NCI-H510A treated with DMSO at 0.1 percent for 48 hours (cell line): ENCODE data around the gene VAV2.

ENCODE experiments used
- DNase-seq: peaks from one replicate; lab custom pipeline; 2025; lab: John Stamatoyannopoulos, UW

Gene VAV2

GRCh38 chr9:133979921-133980863, 11.9 kb downstream of the VAV2 start:
- DNase-seq = no peak

GRCh38 chr9:133979273-133979920, 12.7 kb downstream of the VAV2 start:
- DNase-seq = no peak

DNA sequence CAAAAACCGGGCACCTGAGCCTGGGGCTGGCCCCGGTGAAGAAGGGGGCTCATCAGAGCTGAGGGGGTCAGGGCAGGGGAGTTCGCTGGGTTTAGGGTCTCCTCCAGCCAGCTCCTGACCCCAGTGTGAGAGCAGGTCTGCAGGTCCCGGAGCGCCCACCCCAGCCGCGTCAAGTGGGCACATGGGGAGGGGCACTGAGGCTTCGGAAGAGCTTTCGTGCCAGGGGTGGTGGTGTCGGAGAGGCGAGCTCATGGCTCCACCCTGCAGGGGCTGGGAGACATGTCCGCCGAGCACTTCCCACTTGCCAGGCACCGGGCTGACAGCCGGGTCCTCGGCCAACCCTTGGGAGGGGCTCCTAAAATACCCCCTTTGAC, 13.2 kb downstream of the VAV2 start:
- DNase-seq = no peak

GRCh38 chr9:133978226-133978898, 13.8 kb downstream of the VAV2 start:
- DNase-seq = no peak

DNA sequence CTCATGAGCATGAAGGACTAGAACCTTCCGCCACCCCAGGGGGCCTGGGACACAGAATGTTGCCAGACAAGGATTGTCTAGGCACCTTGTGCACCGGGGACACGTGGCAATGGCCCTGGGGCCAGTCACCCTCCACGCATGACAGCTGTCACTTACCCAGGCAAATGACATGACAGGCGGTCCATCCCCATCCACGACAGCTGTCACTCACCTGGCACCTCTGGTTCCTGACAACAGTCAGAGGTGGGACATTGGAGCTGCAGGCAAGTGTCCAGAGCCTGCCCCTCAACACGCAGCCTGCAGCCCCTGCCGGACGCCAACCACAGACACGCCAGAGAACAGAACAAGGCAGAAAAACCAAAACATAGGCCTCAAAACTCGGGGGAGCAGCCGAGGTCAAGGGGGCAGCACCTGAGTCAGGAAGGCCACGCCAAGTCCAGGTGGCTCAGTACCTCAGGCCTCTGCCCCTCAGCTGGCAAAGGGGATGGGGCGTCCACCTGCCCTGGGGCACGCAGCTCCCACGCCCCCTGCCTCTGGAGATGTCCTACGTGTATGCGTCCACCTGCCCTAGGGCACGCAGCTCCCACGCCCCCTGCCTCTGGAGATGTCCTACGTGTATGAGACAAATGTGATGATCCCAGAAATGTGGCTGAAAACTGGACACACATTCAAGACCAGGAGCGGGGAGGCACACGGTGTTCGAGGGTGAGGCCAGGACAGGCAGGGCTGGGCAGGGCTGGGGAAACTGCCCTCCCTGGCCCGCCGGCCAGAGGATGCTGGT, 14.5 kb downstream of the VAV2 start:
- DNase-seq = no peak

- DNase-seq = no peak
Observed at GRCh38 chr9:133976887-133977286, 15.2 kb downstream of the VAV2 start.

- DNase-seq = no peak
Observed at GRCh38 chr9:133976191-133976861, 15.8 kb downstream of the VAV2 start.

- no peak for DNase-seq
Observed at GRCh38 chr9:133975511-133975910, 16.6 kb downstream of the VAV2 start.

DNA sequence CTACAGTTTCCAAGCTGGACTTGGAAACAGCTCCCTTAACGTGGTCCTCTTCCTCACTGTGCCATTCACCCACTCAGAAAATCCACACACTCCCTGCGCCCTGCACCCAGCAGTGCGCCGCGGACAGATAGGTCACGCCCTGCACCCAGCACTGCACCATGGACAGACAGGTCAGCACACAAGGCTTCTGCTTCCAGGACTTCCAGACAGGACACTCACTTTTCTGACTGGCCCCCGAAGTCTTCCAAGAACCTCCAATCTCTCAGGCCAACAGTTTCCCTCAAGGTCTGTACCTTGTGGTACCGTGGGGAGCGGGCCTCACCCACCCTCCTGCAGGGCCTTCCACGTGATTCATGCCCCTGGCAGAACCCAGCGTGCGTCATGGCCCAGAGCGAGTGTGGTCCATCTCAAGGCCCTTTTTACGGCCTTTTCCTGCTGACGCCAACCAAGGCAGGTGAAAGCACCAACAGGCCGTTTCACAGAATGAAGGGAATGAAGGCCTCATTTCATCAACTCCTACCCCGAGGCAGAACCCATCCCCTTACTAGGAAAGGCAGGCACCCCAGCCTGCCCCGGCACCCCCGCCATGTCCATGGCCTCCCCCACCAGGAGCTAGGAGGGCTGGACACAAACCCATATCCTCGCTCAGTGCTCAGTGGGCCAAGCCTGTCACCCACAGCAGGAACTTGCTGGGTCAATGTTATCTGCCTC, 17.3 kb downstream of the VAV2 start:
- DNase-seq = no peak

DNA sequence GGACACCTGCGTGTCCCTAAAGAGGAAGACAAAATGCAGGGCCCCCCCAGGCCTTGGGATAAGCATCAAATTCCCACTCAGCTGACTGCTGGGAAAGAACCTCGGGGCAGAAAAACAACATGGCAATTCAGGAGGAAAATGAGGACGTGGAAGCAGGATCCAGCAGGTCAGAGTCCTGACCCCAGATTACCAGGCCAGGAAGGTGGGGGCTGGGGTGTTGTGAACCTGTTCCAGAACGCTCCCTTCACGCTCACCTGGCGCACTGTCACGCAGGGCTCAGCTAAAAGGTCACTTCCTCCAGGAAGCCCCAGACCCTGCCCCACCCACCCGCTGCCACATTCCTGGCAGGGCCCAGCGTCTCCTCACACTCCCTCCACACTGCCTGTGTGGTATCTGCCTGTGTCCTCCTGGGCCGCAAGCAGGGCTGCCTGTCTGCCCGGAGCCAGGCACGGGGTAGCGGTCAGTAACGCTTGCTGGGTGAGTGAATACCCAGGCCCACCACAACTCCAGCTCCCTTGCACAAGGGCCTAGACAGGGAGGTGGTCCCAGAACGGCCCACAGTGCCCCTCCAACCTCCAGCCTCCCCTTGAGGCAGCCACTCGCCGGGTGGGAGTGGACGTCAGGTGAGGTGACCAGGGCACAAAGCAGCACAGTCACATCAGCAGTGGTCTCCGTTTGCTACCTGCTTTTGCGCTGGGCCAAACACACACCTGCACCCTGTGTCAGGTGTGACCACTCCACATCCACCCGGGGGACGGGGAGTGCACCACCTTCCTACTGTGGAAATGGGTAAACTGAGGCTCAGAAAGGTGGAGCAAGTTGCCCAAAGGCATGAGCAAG, 18.1 kb downstream of the VAV2 start:
- no peak for DNase-seq

DNA sequence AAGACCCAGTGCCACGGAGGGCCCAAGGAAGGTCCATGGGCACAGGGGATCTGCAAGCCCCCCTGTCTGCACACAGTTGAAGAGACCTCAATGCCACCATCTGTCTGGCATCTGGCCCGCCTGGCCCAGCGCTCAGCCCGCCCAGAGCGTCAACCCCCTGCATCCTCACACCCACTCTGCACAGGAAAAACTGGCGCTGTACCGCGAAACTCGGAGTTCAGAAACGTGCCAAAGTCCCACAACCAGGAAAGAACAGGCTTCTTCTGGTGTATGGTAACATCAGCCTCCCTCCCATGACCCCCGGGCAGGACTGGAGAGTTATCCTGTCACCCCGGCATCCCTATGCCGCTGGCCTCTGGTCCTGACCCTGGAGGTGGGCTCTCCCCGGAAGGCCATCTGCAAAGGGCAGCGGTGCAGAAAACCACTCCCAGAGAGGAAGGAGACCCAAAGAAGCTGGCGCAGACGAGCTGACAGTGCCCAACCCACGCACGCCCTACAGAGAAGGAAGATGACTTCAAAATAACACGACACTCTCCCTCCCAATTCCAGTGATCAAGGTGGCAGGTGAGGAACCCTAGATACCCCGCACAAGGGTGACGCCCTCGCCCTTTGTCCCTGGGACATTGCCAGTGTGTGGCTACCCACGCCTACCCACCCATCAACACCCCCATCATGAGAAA, 18.9 kb downstream of the VAV2 start:
- no peak for DNase-seq

DNA sequence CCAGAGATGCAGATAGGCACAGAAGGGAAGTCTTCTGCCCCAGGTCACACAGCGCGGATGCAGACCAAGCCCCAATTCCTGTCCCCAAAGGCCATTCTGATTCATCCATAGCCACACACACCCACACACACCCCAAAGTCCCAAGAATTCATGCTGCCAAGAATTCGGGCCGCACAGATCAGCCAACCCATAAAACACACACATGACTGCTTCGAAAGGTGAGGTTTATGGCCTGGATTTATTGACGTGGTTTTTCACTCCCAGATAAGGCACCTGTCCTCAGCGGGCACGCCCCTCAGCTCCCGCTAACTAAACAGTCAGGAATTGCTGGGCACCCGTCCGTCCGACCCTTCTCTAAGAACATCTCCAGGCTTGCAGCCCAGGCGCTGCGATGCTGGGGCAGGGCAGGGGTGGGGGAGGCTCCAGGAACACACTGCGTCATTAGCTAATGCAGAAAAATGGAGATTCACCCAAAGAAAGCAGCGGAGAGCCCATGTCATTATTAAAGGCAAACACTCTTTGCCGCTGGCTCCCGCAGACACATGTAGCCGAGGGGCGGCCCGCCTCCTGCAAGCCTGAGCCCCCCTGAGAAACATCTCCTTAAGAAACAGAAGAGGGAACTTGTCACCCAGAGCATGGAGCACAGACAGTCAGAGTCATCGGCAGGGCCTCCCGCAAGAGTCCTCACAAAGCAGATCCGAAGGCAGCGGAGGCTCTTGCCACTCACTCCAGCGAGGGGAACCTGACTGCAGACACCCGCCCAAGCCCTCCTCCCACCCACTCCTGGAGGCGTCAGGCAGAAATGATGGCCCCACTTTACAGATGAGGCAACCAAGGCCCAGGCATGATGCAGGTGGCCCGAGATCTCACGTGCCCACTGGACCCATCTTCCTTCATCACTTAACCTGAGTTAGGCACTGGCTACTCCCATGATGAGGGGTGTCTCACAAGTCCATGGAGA, 19.9 kb downstream of the VAV2 start:
- peak; percentile 44 for DNase-seq

- DNase-seq = no peak
Observed at GRCh38 chr9:133971121-133971951, 20.8 kb downstream of the VAV2 start.

DNA sequence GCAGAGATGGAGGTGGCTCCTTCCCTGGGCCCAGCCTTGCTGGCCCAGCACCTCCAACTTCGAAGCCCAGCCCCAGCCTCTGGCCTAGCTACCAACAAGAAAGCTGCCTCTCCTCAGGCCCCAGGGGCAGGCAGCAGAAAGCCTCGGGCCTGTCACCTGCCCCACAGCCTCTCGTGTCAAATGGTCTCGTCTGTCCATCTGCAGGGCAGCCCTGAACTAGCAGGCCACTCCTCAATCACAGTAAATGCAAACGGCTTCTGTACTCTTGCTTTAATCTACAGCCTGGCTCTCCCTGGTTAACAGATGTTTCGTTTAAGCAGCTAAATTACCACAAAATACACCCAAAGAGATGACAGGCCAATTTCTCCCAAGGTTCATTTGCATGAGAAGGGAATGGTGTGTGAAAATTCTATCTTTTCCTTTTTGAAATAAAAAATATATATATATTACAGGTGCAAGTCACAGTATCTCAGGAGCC, 21.5 kb downstream of the VAV2 start:
- DNase-seq = no peak

DNA sequence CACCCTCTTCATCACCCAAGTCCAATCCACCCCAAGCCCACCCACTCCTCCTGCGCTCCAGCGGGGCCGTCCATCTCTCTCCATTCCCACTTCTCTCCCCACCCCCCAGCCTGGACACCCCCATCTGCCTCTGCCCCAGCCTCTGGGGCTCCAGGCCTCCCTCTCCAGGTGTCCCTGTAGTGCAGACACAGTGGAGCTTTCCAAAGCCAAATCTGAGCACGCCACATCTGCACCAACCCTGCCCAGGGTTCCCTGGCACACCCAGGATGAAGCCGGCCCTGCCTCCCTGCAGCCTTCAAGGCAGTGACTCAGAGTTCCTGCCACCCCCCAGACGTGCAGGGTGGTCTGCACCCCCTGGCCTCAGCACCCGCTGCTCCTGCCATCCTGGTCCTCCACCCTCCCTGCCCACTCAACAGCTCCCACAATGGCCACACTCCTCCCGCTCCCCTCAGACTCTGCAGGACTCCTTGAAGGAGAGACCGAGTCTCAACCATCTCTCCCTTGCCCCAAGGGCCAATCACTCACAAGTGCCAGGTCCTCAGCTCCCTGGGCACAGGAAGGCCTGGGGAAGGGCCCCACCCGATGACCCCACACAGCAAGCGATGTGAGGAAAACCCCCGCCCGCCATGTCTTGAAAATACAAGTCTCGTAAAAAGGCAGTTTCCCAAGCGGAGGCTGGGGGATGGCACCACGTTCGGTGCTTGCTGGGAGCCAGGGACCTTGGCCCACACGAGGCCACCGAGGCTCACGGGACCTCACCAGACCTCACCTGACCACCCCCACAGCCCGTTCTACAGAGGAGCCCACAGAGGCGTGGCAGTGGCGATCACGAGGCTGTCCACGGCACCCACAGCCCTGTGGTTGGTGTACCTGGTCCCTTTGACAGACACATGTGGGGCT, 22.2 kb downstream of the VAV2 start:
- no peak for DNase-seq
